GM12874 (cell line): ENCODE results near the gene DNM3.

ENCODE experiments used
- CTCF ChIP-seq: IDR thresholded peaks from 2 replicates; pipeline ENCODE4 v1.5.1; 2011; ENCODE audit warnings: low read depth, mild to moderate bottlenecking, control low read depth, low read length, moderate library complexity; ENCODE audit not compliant: insufficient read depth

Gene DNM3

GRCh38 chr1:171961861-171962260, 120.6 kb downstream of the DNM3 start:
- TF ChIP-seq CTCF, result no peak

- TF ChIP-seq CTCF, result no peak
Measured at GRCh38 chr1:171963762-171964161, 122.5 kb downstream of the DNM3 start.

- TF ChIP-seq CTCF, result no peak
Measured at GRCh38 chr1:171965777-171966176, 124.5 kb downstream of the DNM3 start.

GRCh38 chr1:171966426-171967220, 125.3 kb downstream of the DNM3 start:
- TF ChIP-seq CTCF, result no peak

GRCh38 chr1:171969226-171969625, 127.9 kb downstream of the DNM3 start:
- no peak for TF ChIP-seq CTCF

- TF ChIP-seq CTCF, result no peak
Measured at GRCh38 chr1:171969813-171970212, 128.5 kb downstream of the DNM3 start.

GRCh38 chr1:171972846-171973245, 131.5 kb downstream of the DNM3 start:
- TF ChIP-seq CTCF, result no peak
